ENCODE results near the gene PRKACG. TPM values are rescaled to one million over a fixed set of nuclear protein-coding genes. Genes with fewer than 3 reads are reported as not detected.

The PRKACG gene
- total RNA-seq, 1 donor: not detected

GRCh38 chr9:69009708-69010107 is 4.2 kb downstream of the PRKACG start:
- no peak overlapping the region for H3K4me2 ChIP-seq (ENCODE audit: insufficient read depth, low read length)
- peaks cover 3% of the 10 kb centered on the region for H3K27me3 ChIP-seq (ENCODE audit: insufficient read depth, low read length)
- no peaks in the 10 kb centered on the region for H3K4me1 ChIP-seq (ENCODE audit: insufficient read depth, low read length)
- no peaks in the 10 kb centered on the region for H4K20me1 ChIP-seq (ENCODE audit: insufficient read depth, low read length)
- no peaks in the 10 kb centered on the region for H3K9me3 ChIP-seq (ENCODE audit: low read depth, low read length)
- no peak overlapping the region for H3K4me3 ChIP-seq (ENCODE audit: insufficient read depth, low read length)
- no peaks in the 10 kb centered on the region for H3K36me3 ChIP-seq (ENCODE audit: insufficient read depth, low read length)
- no peak overlapping the region for H3K27ac ChIP-seq (ENCODE audit: low read depth, low read length)
- H2AFZ ChIP-seq (ENCODE audit: low read length): no peak overlapping the region
- TF ChIP-seq CTCF (IDR thresholded peaks at IDR 0.05; ENCODE audit: extremely low read depth, low read depth, low read length): no peak
- no peak for DNase-seq (ENCODE audit: insufficient read length, low spot score, missing footprints)
- H3K79me2 ChIP-seq (ENCODE audit: insufficient read depth, low read length): no peaks in the 10 kb centered on the region

GRCh38 chr9:69004836-69005235 is 9.1 kb downstream of the PRKACG start:
- no peak overlapping the region for H2AFZ ChIP-seq (ENCODE audit: low read length)
- no peaks in the 10 kb centered on the region for H3K9me3 ChIP-seq (ENCODE audit: low read depth, low read length)
- no peak overlapping the region for H3K4me2 ChIP-seq (ENCODE audit: insufficient read depth, low read length)
- H3K27me3 ChIP-seq (ENCODE audit: insufficient read depth, low read length): peaks cover 3% of the 10 kb centered on the region
- no peaks in the 10 kb centered on the region for H3K36me3 ChIP-seq (ENCODE audit: insufficient read depth, low read length)
- no peak for TF ChIP-seq CTCF (IDR thresholded peaks at IDR 0.05; ENCODE audit: extremely low read depth, low read depth, low read length)
- H4K20me1 ChIP-seq (ENCODE audit: insufficient read depth, low read length): no peaks in the 10 kb centered on the region
- no peaks in the 10 kb centered on the region for H3K4me1 ChIP-seq (ENCODE audit: insufficient read depth, low read length)
- DNase-seq (ENCODE audit: insufficient read length, low spot score, missing footprints): no peak
- H3K27ac ChIP-seq (ENCODE audit: low read depth, low read length): no peak overlapping the region
- no peaks in the 10 kb centered on the region for H3K79me2 ChIP-seq (ENCODE audit: insufficient read depth, low read length)
- H3K4me3 ChIP-seq (ENCODE audit: insufficient read depth, low read length): no peak overlapping the region

GRCh38 chr9:69003051-69003450 is 10.9 kb downstream of the PRKACG start:
- Histone ChIP-seq H3K4me1 (ENCODE audit: insufficient read depth, low read length) (no peaks in the 10 kb centered on the region), H4K20me1 (ENCODE audit: insufficient read depth, low read length) (no peaks in the 10 kb centered on the region), H3K27ac (ENCODE audit: low read depth, low read length) (no peak overlapping the region), H3K4me2 (ENCODE audit: insufficient read depth, low read length) (no peak overlapping the region), H3K9me3 (ENCODE audit: low read depth, low read length) (no peaks in the 10 kb centered on the region), H3K79me2 (ENCODE audit: insufficient read depth, low read length) (no peaks in the 10 kb centered on the region), H3K4me3 (ENCODE audit: insufficient read depth, low read length) (no peak overlapping the region), H2AFZ (ENCODE audit: low read length) (no peak overlapping the region), H3K36me3 (ENCODE audit: insufficient read depth, low read length) (no peaks in the 10 kb centered on the region), H3K27me3 (ENCODE audit: insufficient read depth, low read length) (peaks cover 3% of the 10 kb centered on the region)
- TF ChIP-seq CTCF (IDR thresholded peaks at IDR 0.05; ENCODE audit: extremely low read depth, low read depth, low read length): no peak
- DNase-seq (ENCODE audit: insufficient read length, low spot score, missing footprints): no peak

- Histone ChIP-seq H2AFZ (ENCODE audit: low read length) (no peak overlapping the region), H4K20me1 (ENCODE audit: insufficient read depth, low read length) (no peaks in the 10 kb centered on the region), H3K27me3 (ENCODE audit: insufficient read depth, low read length) (peaks cover 7% of the 10 kb centered on the region), H3K36me3 (ENCODE audit: insufficient read depth, low read length) (no peaks in the 10 kb centered on the region), H3K4me1 (ENCODE audit: insufficient read depth, low read length) (no peaks in the 10 kb centered on the region), H3K4me2 (ENCODE audit: insufficient read depth, low read length) (no peak overlapping the region), H3K9me3 (ENCODE audit: low read depth, low read length) (no peaks in the 10 kb centered on the region), H3K79me2 (ENCODE audit: insufficient read depth, low read length) (no peaks in the 10 kb centered on the region), H3K27ac (ENCODE audit: low read depth, low read length) (no peak overlapping the region), H3K4me3 (ENCODE audit: insufficient read depth, low read length) (no peak overlapping the region)
- TF ChIP-seq CTCF (IDR thresholded peaks at IDR 0.05; ENCODE audit: extremely low read depth, low read depth, low read length): no peak
- DNase-seq (ENCODE audit: insufficient read length, low spot score, missing footprints): no peak
Observed at GRCh38 chr9:69001921-69002320, 12.0 kb downstream of the PRKACG start.

All from osteoblast (primary cell).